ENCODE data around the gene MAPKAPK5.

The MAPKAPK5 gene

DNA sequence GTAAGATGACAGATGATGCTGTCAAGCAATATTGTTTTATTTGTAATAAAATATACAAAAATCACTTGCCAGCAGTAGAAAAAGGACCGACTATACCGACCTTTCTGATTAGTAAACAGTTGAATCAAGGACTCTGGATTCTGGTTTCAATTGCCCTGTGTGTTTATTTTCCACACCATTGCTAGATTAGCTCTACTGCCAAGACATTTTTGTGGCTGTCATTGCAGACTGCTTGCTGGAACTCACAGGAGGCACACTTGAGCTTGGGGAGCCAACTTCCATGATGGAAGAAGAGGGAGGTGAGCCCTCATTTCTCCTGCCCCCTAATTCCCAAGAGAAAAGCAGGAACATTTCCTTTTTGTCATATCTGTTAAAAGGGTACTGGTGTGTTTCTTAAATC, 51.3 kb downstream of the MAPKAPK5 start:
- Histone ChIP-seq H3K4me1 (ENCODE audit: insufficient read depth, low read length, poor library complexity, severe bottlenecking) (no peaks in the 10 kb centered on the region), H3K36me3 (ENCODE audit: insufficient read depth, low read length) (peaks cover 61% of the 10 kb centered on the region; the same call in 1 of the 2 replicates), H3K27me3 (ENCODE audit: insufficient read depth, low read length, poor library complexity, severe bottlenecking) (no peaks in the 10 kb centered on the region), H3K9me3 (ENCODE audit: insufficient read depth, low read depth, low read length) (no peaks in the 10 kb centered on the region), H2AFZ (ENCODE audit: low read length) (no peak overlapping the region), H3K79me2 (ENCODE audit: insufficient read depth, low read length) (no peaks in the 10 kb centered on the region), H3K4me2 (ENCODE audit: low read depth, low read length, poor library complexity, severe bottlenecking) (no peak overlapping the region), H3F3A (ENCODE audit: low read depth) (no peaks in the 10 kb centered on the region), H3K4me3 (ENCODE audit: low read length, poor library complexity, severe bottlenecking) (no peak overlapping the region), H4K20me1 (ENCODE audit: insufficient read depth, low read length, poor library complexity, severe bottlenecking) (no peaks in the 10 kb centered on the region), H3K9me2 (replicated peaks; ENCODE audit: low read depth, low read length) (no peaks in the 10 kb centered on the region), H3K9ac (ENCODE audit: low read depth, low read length, poor library complexity, severe bottlenecking) (no peak overlapping the region)
- no peak for TF ChIP-seq EZH2phosphoT487 (IDR thresholded peaks at IDR 0.05; ENCODE audit: borderline replicate concordance)
- TF ChIP-seq, protein P1, sequence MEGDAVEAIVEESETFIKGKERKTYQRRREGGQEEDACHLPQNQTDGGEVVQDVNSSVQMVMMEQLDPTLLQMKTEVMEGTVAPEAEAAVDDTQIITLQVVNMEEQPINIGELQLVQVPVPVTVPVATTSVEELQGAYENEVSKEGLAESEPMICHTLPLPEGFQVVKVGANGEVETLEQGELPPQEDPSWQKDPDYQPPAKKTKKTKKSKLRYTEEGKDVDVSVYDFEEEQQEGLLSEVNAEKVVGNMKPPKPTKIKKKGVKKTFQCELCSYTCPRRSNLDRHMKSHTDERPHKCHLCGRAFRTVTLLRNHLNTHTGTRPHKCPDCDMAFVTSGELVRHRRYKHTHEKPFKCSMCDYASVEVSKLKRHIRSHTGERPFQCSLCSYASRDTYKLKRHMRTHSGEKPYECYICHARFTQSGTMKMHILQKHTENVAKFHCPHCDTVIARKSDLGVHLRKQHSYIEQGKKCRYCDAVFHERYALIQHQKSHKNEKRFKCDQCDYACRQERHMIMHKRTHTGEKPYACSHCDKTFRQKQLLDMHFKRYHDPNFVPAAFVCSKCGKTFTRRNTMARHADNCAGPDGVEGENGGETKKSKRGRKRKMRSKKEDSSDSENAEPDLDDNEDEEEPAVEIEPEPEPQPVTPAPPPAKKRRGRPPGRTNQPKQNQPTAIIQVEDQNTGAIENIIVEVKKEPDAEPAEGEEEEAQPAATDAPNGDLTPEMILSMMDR (conservative IDR thresholded peaks at IDR 0.05; ENCODE audit: low read length), result no peak

GRCh38 chr12:111894556-111894955, 52.5 kb downstream of the MAPKAPK5 start:
- Histone ChIP-seq H3K9me3 (ENCODE audit: insufficient read depth, low read depth, low read length) (no peaks in the 10 kb centered on the region), H3K36me3 (ENCODE audit: insufficient read depth, low read length) (peaks cover 48% of the 10 kb centered on the region; the same call in 1 of the 2 replicates), H3K79me2 (ENCODE audit: insufficient read depth, low read length) (no peaks in the 10 kb centered on the region), H3K9ac (ENCODE audit: low read depth, low read length, poor library complexity, severe bottlenecking) (no peak overlapping the region), H2AFZ (ENCODE audit: low read length) (no peak overlapping the region), H3K4me3 (ENCODE audit: low read length, poor library complexity, severe bottlenecking) (no peak overlapping the region), H4K20me1 (ENCODE audit: insufficient read depth, low read length, poor library complexity, severe bottlenecking) (no peaks in the 10 kb centered on the region), H3K9me2 (replicated peaks; ENCODE audit: low read depth, low read length) (no peaks in the 10 kb centered on the region), H3K27me3 (ENCODE audit: insufficient read depth, low read length, poor library complexity, severe bottlenecking) (no peaks in the 10 kb centered on the region), H3K4me2 (ENCODE audit: low read depth, low read length, poor library complexity, severe bottlenecking) (no peak overlapping the region), H3F3A (ENCODE audit: low read depth) (no peaks in the 10 kb centered on the region), H3K4me1 (ENCODE audit: insufficient read depth, low read length, poor library complexity, severe bottlenecking) (no peaks in the 10 kb centered on the region)
- TF ChIP-seq EZH2phosphoT487 (IDR thresholded peaks at IDR 0.05; ENCODE audit: borderline replicate concordance), result no peak
- TF ChIP-seq, protein P1 (conservative IDR thresholded peaks at IDR 0.05; ENCODE audit: low read length), result no peak

DNA sequence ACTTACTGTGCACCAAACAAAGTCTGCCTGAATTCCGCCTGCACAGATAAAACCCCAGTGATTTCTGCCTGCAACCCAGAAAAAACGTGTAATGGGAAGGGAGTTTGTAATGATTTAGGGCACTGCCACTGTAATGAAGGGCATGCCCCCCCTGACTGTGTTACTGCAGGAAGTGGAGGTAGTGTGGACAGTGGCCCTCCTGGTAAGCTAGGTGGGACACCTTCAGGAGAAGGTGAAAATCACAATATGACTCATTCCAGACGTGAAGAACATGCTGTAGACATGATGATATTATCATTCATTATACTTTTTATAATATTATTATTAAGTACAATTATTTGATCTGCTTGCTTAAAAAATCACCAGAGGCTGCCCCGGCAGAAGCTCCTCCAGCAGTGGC, 59.2 kb downstream of the MAPKAPK5 start:
- Histone ChIP-seq H3F3A (ENCODE audit: low read depth) (no peaks in the 10 kb centered on the region), H3K4me2 (ENCODE audit: low read depth, low read length, poor library complexity, severe bottlenecking) (no peak overlapping the region), H4K20me1 (ENCODE audit: insufficient read depth, low read length, poor library complexity, severe bottlenecking) (no peaks in the 10 kb centered on the region), H3K9ac (ENCODE audit: low read depth, low read length, poor library complexity, severe bottlenecking) (no peak overlapping the region), H2AFZ (ENCODE audit: low read length) (no peak overlapping the region), H3K27me3 (ENCODE audit: insufficient read depth, low read length, poor library complexity, severe bottlenecking) (no peaks in the 10 kb centered on the region), H3K4me3 (ENCODE audit: low read length, poor library complexity, severe bottlenecking) (no peak overlapping the region), H3K9me2 (replicated peaks; ENCODE audit: low read depth, low read length) (no peaks in the 10 kb centered on the region), H3K9me3 (ENCODE audit: insufficient read depth, low read depth, low read length) (no peaks in the 10 kb centered on the region), H3K36me3 (ENCODE audit: insufficient read depth, low read length) (peaks cover 3% of the 10 kb centered on the region; the same call in 1 of the 2 replicates), H3K79me2 (ENCODE audit: insufficient read depth, low read length) (no peaks in the 10 kb centered on the region), H3K4me1 (ENCODE audit: insufficient read depth, low read length, poor library complexity, severe bottlenecking) (no peaks in the 10 kb centered on the region)
- TF ChIP-seq, protein P1 (conservative IDR thresholded peaks at IDR 0.05; ENCODE audit: low read length), result no peak
- no peak for TF ChIP-seq EZH2phosphoT487 (IDR thresholded peaks at IDR 0.05; ENCODE audit: borderline replicate concordance)

Data from Loucy (cell line).